HG02610 (cell line): ENCODE measurements around the gene KIAA0825.
A peak's percentile ranks its signal among the peaks of the same experiment; 100 is the strongest.
"Not testable (repeated sequence)": the region's sequence is repeated elsewhere in the genome, so short reads cannot be mapped to it uniquely, and the experiment has no call there.

ENCODE experiments used
- ATAC-seq: cut with Tn5 transposase; IDR thresholded peaks from one replicate; pipeline ENCODE4 v1.9.1; 2021; ENCODE audit warnings: mild to moderate bottlenecking, moderate library complexity; ENCODE audit not compliant: unreplicated experiment

Gene KIAA0825

DNA sequence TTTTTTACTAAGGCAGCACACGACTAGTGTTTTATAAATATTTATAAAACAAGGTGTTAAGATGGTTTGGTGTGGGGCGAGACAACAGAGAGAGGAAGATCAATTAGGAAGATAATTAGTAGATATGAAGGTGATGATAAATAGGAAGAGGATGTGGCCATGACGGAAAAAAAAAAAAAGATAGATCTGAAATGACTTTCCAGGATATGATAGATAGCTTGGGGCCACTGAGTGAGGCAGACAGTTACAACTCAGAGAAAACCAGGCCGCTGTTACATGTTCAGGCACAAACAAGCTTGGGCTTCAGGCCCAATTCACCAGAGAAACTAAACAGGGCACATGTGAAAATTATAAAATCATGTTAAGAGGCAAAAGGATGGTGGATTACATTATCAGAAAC, 43.2 kb downstream of the KIAA0825 start:
- no peak for ATAC-seq

- not testable (repeated sequence) for ATAC-seq
Observed at GRCh38 chr5:94573349-94573748, 45.1 kb downstream of the KIAA0825 start.

DNA sequence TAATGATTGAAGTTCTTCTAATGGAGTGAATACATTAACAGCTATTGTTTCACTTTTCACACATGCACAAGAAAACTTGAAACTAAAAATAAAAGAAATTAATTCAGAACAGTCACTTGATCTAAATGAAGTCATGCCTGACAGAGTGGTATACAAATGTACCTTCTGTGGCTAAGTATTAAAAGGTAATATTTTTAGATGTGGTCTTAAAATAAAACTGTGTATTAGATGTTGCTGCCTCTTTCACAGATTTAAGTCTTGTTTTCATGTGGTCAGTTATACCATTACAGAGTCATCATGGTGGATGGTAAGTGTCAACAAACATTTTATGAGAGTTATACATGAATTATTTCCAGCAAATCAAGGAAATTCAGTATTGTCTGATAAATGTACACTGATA, 47.0 kb downstream of the KIAA0825 start:
- ATAC-seq = no peak

GRCh38 chr5:94564812-94565211, 53.6 kb downstream of the KIAA0825 start:
- ATAC-seq = no peak

DNA sequence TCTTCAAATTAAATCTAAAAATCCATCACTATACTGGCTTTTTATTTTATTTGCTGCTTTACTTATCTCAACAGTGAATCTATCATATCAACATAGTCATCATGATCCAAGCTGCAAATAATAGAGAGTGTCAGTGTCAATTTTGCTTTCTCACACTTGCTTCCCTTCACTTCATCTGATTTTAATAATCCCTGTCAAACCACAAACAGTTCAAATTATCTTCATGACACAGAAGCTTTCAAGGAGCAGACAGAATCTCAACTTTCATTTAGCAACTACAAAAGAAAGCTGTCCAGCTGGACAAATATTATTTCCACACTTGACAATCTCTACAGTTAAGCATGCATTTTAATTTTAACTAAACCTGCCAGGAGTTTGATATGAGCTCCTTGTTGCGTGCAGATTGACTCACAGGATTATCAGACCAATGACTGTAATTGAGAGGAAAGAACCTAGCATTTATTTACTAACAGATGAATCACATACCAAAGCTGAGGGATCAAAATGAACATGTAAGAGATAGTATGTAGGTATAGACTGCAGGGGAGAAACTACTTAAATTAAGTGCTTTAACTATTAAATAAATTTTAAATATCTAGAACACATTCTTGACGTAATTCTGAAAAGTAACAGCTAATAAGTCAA, 56.0 kb downstream of the KIAA0825 start:
- ATAC-seq = no peak

DNA sequence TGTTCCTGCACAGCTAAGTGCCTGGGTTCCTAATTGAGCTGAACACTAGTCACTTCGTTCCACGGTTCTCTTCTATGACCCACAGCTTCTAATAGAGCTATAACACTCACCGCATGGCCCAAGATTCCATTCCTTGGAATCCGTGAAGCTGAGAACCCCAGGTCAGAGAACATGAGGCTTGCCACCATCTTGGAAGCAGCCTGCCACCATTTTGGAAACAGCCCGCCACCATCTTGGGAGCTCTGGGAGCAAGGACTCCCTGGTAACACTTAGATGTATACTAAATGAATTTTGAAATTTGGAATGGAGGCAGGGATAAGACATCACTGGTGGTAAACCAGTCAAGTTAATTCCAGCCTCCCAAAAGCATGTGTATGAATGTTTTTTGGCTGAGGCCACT, 60.4 kb downstream of the KIAA0825 start:
- ATAC-seq = no peak

GRCh38 chr5:94551858-94552257, 66.5 kb downstream of the KIAA0825 start:
- peak; percentile 58 for ATAC-seq

DNA sequence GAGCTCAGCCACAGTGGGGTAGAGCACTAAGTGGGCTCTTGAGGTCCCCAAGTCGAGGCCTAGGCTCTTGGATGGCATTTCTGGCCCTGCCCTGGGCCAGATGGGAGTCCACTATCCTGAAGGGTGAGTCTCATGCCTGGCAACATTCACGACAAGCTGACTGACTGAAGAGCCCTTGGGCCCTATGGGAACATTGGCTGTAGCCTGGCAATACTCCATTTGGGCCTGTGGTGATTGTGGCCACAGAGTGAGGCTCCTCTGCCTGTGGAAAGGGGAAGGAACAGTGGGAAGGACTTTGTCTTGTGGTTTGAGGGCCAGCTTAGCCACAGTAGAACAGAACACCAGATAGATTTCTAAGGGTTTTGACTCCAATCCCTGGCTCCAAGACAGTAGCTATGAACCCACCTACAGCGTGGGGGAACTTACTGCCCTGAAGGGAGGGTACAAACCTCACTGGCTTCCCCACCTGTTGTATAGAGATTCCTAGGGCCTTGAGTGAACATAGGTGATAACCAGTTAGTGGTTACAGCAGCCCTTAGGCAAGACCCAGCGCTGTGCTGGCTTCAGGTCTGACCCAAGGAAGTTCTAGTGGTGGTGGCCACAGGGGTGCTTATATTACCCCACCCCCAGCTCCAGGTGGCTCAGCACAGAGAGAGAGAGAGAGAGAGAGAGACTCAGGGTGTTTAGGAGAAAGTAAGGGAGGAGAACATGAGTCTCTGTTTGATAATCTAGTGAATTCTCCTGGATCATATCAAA, 72.4 kb downstream of the KIAA0825 start:
- ATAC-seq = no peak

DNA sequence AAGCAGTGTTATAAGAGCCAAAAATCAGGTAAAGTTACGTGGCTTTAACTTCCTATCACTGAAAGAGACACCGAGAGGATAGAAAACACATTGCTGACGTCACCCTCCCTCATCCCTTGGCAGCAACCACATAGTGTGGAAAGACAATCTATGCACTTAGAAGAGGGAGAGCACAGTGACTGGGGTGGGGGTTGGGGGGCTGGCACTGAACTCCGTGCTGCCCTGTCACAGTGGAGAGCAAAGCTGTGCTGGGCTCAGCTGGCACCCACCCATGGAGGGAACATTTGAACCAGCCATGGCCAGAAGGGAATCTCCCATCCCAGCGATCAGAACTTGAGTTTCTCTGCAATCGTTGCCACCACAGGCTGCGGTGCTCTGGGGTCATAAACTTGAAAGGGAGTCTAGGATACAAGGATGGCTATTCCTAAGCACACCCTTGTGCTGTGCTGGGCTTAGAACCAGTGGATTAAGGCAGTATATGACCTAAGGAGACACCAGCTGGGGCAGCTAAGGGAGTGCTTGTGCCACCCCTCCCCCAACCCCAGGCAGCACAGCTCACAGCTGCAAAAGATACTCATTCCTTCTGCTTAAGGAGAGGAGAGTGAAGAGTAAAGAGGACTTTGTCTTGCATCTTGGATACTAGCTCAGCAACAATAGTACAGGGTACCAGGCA, 73.4 kb downstream of the KIAA0825 start:
- no peak for ATAC-seq

DNA sequence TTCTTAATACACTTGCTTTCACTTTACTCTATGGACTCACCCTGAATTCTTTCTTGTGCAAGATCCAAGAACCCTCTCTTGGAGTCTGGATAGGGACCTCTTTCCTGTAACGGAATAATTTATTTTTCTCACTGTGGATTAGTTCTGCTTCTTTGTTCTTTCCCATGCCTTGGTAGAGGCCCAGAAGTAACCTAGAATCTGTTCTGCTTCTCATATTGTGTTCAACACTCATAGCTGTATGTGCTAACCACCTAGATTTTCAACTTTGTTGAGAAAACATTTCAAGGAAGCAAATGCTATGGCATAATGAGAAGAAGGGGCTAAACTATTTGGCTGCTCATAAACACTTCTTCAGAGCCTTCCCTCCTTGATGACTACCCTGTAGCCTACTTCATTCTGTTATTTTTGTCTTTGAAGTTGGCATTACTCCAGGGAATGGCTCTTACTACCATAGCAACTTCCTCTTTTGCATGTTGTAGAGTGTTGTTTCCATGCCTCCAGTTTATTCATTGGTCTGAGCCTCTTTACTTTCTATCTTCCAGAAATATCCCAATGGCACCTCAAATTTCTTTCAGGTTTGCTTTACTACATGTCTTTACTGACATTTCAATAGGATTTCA, 74.3 kb downstream of the KIAA0825 start:
- ATAC-seq = peak; percentile 64

GRCh38 chr5:94540856-94541494, 77.4 kb downstream of the KIAA0825 start:
- ATAC-seq = no peak

DNA sequence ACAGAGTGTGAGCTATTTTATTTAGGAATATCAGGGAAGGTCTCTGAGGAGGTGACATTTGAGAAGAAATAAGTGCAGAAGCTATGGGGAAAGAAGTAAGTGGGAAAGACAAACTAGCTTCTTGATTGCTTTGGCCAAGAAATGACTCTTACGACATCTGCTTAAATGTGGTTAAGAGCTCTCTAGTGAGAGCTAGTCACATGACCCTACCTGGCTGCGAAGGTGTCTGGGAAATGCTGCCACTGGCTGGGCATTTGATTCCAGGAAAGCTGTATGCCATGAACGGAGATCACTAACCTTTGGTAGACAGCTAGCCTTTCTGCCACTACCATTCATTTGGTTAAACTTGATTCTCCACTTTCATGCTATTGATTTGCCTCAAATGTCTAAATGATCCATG, 80.1 kb downstream of the KIAA0825 start:
- ATAC-seq = no peak

- no peak for ATAC-seq
Observed at GRCh38 chr5:94526706-94527105, 91.7 kb downstream of the KIAA0825 start.

DNA sequence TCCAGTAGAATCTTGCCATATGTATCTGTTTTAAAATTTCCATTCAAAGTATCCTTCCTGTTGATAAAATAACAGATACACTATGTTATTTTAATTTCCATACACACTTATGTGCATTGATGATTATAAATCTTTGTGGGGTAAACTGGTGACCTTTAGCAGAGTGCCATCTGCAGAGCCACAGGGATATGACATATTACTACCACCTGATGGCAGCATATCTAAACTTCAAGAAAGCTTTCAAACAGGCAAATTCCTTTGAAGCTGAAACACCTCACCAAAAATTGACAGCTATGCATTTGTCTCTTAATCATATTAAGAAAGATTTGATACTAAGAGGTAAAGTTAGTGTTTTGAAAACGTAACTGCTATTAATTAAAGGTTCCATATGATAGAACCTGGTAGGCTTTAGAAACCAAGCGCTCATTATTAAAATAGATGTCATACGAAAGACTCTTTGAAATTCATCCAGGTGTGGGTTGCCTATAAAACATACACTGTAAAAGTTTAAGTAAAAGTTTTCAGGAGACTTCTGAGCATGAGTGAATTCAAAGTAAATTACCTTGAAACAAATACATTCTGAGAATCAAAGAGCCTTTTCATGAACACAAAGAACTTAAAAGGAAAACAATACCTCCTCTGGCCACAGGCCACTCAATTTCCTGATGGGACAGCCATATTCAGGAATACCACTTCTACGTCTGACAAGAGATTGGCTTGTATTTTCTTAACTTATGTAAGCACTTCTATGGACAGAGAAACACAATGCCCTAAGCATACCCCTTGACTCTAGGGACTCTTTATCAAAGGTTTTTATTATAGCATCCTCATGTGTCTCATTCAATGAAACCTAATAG, 93.3 kb downstream of the KIAA0825 start:
- ATAC-seq = peak; percentile 87

DNA sequence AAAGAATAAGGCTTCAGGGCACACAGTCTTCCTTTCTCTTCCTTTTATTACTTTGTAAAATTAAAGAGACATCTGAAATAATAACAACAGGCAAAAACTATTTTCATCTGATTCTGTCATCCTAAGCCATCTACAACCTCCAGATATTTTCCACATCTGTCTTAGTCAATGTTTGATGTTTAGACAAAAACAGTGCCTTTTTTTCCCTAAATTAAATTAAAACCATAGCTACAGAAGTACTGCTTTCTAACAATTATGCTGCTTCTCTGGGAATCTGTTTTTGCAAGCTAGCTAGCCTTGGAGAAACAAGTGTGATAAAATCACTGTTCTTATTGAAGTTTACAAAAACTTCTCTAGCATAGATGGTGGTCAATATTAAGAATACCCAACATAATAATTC, 95.4 kb downstream of the KIAA0825 start:
- ATAC-seq = no peak

GRCh38 chr5:94522117-94522516, 96.3 kb downstream of the KIAA0825 start:
- ATAC-seq = no peak

DNA sequence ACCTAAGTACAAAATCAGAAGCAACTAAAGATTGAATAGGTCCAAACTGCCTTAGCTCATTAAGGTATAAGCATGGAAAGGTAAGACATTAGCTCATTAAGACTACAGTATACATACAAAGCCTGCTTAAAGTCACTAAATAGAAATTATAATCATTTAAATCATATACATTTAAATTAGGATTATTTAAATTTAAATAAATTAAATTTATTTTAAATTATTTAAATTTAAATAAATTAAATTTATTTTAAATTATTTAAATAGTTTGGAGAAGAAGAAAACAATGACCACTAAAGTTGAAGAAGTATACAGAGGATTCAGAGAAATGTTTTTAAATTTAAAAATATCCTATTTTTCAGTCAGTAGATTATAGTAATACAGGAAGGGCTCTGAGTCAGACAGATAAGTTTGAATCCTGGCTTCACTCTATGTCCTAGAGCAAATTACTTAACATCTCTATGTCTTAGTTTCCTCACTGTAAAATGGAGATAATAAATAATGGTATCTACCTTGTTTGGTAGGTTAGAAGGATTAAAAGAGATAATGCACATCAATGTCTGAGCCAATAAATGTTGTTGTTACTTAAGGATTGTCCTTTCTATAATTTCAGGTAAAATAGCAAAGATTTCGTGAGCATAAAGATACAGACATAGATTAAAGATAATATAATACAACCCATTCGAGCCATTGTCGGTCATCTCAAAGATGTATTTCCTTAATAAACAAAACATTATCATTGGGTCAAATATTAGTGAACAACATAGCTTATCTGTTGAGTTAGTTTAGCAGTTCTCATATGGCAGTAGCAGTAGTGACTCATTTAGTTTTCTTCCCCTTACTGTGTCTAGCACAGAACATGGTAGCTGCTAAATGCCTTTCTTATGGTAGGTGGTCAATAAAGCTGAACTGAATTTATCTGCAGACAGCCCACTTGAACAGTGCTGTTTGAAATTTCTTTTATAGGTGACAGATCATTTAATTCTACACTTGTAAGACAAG, 100.6 kb downstream of the KIAA0825 start:
- no peak for ATAC-seq

DNA sequence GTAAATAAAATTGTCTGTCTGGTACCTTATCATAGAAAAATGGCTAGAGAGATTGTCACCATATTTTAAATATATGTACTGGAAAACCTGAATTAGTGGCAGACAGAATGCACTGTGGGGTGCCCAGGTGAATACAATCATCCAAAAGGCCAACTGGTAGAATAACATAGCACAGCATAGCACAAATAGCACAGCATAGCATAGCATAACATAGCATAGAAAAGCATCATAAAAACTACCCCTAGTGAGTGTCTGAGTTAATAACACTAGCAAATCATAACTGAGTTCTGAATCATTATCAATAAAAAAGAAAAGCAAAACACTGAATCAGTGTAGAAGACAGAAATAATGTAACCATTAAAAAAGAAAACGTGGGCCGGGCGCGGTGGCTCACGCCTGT, 102.3 kb downstream of the KIAA0825 start:
- no peak for ATAC-seq
